NOMO-1 treated with DMSO at 0.1 percent for 48 hours (cell line): Measurements from ENCODE around the gene SLC6A3.
A peak's percentile ranks its signal among the peaks of the same experiment; 100 is the strongest.
"Not testable (repeated sequence)": the region's sequence is repeated elsewhere in the genome, so short reads cannot be mapped to it uniquely, and the experiment has no call there.

Source experiments
- DNase-seq: peaks from one replicate; lab custom pipeline; 2025; ENCODE audit not compliant: unreplicated experiment; lab: John Stamatoyannopoulos, UW

The SLC6A3 gene

DNA sequence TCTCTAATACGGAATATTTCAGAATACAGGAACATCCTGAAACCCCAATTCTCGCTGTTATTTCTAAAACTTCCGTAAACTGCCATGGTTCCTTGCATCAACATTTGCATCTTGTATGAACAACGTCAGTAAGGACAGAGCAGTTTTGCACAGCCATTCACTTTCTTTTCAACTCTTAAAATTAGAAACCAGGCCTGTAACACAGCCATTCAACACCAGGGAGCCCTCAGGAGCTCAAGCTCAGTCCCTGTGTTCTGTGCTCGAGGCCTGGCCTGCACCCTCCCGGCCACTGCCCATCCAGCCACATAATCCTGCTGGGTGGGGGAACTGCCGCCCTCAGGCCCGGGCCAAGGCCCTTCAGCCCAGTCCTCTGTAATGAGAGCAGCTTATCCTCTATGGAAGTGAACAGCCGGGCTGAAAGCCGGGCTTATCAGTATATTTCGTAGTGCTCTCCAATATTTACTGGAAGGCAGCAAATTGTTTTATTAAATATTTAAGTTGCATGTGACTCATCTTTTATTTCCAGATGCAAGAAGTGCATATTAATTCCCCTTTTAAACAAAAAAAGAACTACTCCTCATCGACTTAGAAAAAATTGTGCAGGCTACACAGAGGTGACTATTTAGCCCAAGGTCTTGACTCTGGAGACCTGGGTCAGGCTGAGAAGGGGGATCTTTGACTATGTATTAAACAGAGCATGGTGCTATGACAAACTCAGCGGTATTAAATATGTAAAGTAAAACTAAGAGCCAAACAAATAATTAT lies 33.2 kb upstream of the SLC6A3 start:
- DNase-seq: no peak

DNA sequence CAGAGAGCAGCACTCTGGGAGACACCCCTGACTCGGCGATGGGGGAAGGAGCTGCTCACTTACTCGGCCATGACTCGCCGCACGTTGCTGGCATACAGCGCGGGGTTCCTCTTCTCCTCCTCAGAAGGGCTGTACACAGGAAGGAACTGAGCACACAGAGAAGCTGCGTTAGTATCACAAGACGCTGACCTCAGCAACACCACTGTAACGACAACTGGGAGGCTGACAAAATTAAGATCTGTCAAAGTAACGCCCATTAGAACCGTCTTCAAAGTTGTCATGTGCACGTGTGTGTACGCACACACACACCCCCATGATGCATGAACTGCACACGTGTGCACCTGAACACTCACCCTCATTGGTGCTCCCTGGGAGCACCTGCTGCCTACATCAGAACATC lies 32.1 kb upstream of the SLC6A3 start:
- peak; percentile 95 for DNase-seq

DNA sequence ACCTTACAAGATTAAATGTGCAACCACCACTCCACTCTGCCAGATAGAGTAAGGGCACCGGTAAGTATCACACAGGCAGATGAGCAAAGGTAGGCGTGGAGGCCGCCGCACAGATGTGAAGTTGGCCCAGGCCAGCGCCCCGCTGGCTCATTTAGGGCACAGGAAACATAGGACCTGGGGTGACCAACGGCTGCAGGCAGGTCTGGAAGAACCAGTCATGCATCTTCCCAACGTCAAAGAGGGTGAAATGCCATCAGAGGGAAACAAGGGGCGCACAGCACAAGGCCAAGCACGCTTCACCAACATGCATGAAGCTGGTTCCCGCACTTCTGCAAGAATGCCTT lies 31.7 kb upstream of the SLC6A3 start:
- no peak for DNase-seq

DNA sequence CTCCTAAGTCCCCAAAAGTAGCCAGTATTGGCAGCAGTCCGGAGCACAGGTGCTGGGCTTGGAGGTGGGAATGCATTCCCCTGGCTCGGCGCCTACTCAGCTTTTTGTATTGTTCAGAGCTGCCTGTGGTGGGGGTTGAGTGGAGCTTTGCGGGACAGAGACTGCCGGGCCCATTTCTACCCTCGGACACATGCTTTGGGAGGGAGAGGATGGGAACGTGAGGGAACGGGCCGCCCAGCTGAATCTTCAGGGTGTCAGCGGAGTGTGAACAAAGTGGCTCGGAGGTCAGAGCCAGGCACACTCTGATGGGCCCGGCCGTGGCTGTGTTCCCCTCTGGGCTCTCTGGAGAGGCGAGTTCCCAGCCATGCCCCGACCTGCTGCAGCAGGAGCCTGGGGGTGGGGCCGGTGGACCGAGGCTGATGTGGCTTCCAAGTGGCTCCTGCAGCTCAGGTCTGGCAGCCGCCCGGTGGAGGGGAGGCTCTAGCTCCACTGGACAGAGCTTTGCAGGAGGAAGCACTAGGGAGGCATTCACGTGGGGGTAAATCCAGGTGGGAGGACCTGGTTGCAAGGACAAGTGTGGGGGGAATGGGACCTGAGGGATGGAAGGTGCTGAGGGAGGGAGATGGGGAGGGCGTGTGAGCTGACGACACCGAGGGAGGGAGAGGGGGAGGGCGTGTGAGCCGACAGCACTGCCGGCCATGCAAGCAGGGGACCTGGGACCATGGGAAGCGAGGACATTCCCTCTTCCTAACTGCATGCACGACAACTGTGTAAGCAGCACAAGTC lies 31.1 kb upstream of the SLC6A3 start:
- no peak for DNase-seq

DNA sequence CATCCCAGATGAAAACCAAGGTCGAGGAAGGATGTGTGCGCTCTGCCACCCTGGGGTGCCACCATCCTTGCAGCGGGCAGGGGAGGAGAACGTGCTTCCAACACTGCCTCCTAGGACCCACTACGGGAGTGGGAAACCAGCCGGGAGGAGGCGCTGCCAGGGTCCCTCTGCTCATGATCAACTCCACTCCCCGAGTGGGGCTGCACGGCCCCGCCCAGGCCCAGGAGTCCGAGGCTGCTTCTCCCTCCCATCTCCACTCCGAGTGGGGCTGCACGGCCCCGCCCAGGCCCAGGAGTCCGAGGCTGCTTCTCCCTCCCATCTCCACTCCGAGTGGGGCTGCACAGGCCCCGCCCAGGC lies 30.3 kb upstream of the SLC6A3 start:
- not testable (repeated sequence) for DNase-seq

DNA sequence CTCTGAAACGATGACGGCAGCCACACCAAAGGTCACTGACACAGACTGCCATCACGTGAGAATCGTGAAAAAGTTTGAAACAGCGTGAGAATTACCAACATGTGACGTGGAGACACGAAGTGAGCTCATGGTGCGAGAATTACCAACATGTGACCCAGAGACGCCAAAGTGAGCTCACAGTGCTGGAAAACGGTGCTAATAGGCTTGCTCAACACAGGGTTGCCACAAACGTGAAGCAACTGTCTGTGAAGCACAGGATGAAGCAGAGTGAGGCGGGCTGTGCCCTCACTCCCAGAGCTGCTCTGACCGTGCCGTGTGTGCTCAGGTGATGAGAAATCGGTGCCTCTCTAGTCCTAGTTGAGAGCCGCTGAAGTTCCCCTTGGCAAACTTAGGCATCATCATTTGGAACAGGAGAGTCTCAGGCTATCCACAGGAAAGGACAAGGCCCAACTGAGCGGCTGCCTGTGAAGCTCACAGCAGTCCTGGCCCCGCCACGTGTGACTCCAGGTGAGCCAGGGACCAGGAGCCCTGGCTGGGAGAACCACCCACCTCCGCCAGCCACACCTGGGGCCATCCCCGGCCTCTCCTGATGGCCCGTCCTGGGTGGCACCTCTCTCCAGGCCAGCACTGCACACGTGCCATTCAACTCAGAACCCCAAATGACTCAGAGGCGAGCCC lies 29.8 kb upstream of the SLC6A3 start:
- DNase-seq: no peak

DNA sequence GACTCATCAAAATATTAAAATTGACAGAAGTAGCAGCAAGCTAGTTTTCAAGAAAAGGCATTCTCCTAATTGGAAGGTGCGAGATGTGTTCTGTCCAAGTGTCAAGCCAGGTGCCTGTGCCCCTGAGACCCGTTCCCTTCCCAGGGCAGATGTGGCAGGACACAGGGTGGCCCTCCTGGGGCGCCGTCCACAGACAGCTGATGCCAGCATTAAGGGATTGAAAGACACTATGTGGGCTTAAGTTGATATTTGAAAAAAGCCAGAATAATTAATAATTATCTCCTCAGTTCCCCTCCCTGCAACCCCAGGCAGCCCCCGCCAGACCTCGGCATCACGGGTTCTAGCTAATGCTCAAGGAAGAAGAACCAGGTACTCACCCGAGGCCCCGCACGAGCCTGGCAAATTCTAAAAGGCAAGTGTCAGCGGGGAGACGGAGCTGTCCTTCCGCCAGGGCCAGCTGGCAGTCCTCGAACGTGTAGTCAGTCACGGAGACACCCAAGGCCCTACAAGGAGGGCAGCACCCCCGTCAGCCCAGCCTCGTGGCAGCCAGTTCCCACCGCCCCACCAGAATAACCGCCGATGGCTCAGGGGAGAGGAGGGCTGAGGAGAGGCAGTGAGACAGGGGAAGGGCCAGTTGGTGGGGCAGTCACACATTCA lies 29.1 kb upstream of the SLC6A3 start:
- DNase-seq: no peak

DNA sequence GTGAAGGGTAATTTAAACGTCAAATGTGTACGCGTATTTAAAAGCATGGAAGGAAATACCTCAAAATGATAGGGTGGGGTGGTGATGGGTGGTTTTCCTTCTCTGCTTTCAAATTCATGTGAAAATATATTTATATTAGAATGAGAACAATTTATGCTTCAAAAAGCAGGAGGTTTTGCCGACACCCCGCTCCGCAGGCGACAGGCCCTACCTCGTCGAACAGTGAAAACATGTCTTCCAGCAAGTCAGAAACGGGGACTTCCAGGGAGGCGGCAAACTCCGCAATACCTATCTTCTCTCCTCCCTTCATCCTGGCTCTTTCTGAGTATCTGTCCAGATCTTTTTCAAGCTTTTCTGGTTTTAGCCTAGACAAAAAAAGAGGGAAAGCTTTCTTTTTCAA lies 28.5 kb upstream of the SLC6A3 start:
- DNase-seq: no peak

DNA sequence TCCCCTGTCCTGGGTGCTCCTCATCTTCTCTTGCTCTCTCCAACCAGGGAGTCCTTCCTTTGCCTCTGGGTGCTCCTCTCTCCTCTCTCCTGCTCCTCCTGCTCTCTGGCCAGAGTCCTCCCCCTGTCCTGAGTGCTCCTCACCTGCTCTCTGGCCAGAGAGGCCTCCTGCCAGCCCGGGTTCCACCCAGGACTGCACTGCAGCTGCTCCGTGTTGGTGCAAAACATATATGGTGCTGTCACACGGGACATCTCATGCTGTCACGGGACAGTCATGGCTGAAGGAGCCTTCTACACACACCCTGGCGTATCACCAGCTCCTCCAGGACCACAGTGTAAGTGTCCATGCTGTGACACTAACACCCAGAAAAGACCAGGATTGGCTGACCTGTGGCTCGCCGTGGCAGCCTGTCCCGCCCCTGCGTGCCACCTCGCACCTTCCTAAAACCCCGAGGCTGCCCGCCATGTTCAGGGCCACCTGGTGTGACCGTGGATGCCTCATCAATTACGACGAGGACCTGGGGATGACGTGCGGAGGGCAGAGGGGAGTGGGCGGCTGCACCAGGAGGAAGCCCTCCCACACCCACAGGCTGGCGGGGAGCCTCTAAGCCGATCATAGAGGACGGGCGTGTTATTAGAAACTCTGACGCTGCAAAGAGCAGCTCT lies 27.9 kb upstream of the SLC6A3 start:
- no peak for DNase-seq

DNA sequence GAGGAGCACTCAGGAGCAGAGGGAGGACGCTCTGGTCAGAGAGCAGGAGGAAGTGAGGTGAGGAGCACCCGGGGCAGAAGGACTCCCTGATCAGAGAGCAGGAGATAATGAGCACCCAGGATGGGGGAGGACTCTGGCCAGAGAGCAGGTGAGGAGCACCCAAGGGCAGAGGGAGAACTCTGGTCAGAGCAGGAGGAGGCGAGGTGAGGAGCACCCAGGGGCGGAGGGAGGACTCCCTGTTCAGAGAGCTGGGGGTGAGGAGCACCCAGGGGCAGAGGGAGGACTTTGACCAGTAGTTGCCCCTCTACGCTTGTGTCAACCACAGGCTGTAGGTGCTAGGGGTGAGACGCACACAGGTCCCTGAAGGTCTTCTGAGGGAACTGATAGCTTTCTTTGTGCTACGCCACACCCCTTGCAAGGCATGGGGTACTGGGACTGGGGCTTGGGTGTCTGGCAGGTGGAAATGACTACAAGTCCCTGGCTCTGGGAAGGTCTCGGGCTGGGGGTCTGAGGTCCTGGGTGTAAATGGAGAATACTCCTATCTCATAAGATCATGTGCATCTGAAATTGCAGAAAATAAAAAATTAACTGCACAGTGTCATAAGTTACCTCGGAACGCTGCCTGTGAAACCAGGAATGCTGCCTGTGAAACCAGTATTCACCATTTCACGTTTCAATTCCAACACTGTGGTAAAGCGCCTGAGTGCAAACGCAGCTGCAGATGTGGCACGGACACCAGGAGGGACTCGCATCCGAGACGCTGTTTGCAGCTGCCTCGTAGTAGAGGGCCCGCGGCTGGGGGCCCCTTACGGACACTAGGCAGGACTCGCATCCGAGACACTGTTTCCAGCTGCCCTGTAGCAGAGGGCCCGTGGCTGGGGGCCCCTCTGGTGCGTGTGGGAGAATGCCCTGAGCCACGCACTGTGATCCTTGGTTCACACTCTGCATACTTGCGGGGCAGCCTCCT lies 27.0 kb upstream of the SLC6A3 start:
- no peak for DNase-seq

DNA sequence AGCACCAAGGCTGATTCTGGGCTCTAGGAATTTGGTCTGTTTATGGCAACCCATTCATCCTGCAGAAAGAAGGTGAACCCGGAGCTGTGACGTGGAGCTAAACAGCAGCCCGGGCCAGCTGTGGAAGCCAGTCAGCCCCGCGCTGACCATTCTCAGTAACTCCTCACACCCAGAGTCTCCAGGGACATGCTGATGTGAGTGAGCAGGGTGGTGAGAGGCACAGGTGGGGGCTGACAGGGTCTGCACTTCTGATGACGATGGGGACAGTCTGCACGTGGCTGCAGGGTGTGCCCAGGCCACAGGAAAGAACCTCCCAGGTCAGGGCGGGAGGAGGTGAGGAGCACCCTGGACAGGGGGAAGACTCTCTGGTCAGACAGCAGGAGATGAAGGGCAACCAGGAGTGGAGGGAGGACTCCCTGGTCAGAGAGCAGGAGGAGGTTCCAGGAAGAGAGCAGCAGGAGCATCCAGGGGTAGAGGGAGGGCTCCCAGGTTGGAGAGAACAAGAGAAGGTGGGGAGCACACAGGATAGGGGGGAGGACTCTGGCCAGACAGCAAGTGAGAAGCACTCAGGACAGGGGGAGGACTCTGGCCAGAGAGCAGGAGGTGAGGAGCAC lies 26.1 kb upstream of the SLC6A3 start:
- DNase-seq: no peak

DNA sequence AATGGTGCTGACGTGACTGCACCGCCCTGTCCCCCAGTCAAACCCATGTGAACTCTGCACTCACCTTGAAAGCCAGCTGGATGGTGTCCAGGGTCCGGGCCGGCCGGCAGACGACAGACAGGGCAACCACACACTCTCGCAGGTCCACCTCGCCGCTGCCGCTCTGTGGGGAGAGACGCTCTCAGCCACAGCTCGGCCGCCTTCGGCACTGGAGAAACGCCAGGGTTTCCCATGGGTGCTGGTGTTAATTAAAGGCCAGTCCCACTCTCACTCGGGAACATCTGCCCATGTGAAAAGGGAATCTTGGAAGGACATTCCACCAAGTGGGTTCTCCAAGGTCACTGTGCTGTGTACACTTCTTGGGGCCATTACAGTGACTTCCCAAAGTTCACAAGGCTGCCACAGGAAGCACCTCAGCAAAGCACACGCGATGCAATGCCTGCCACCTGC lies 25.5 kb upstream of the SLC6A3 start:
- DNase-seq: no peak

DNA sequence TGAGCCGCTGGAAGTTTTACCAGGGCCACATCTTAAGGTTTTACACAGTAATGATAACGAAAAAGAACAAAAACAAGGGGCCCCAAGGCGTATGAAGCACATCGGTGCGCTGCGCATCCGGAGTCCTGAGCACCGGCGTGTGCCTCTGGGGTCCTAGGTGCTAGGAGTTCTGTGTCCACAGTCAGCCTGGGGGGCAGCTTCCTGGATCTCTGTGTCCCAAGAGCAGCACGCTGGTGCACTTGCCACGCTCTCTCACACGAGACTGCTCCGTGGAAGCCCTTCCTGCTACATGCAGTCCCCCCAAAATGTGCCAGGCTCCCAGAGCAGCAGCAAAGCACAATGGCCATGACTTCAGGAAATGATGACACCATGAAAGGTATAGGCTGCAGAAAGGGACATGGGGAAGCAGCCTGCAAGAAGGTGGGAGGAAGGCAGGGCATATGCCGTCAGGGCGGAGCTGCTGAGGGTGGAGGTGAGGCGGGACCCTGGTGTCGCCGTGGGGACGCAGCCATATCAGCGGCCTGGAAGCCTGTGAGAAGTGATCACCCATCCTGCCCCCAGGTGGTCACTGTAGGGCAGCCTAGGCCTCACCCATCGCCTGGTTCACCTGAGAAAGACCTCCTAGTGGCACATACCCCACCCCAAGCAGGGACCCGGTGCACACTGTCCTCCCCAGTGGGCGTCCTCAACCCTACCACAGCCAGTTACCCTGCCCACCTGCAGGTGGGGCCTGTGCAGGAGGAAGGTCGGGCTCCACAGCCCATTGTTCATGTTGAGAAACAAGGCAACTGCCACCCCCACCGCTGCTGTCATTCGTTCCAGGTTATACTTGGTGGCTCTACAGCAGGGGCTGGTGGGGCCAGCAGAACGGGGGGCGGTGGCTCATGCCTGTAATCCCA lies 23.6 kb upstream of the SLC6A3 start:
- DNase-seq: no peak

DNA sequence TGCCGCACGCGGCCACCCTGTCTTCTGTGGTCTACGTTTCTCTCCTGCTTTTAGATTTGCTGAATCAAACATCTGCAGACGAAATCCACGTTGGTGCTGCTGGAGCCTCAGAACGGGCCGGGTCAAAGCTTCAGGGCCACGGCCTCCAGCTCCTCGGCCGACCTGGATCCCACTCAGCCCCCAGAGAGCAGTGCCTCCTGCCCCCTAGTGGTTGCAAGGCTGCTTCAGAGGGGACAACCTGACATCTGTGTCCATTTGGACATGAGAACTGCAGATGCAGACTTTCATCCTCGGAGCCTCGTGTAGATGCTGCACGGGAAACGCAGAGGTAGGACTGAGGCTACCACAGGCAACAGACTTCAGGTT lies 23.0 kb upstream of the SLC6A3 start:
- DNase-seq: no peak

DNA sequence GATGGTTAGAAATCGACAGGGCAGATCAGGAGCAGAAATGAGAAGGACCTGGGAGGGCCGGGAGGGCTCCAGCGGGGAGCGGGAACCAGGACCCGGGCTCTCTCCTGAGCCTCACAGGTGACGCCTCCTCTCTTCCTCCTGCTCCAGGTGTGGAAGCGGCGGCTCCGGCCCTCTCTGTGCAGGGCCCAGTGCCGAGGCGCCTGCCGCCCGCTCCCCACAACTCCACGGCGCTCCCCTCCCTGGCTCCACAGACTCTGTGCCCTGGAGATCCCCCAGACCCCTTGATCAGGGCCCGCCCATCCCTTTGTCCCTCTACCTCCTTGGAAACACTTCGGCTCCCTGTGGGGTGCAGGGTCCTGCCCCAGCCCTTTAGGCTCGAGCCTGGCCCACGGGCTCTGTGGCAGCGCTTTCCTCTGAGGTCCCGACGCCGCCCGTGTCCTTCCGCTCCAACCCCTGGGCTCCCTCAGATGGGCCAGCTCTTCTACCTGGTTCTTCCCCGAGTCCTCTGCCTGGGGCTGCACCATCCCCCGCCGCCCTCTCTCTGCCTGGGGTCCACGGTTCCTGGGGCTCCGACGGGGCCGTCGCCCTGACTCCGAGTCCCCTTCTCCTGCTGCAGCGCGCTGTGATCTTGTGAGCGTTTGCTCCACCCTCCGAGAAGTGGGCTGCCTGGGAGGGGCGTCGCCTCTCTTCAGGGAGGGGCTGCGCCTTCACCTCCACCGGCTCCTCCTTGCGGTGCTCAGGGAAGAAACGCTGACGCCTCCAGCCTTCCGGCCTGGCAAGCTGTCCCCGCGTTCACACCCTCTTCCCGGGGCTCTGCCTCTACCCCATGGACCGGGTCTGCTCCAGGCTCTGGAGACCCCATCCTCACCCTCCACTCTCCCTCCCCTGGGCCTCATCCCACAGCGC lies 22.4 kb upstream of the SLC6A3 start:
- DNase-seq: no peak

DNA sequence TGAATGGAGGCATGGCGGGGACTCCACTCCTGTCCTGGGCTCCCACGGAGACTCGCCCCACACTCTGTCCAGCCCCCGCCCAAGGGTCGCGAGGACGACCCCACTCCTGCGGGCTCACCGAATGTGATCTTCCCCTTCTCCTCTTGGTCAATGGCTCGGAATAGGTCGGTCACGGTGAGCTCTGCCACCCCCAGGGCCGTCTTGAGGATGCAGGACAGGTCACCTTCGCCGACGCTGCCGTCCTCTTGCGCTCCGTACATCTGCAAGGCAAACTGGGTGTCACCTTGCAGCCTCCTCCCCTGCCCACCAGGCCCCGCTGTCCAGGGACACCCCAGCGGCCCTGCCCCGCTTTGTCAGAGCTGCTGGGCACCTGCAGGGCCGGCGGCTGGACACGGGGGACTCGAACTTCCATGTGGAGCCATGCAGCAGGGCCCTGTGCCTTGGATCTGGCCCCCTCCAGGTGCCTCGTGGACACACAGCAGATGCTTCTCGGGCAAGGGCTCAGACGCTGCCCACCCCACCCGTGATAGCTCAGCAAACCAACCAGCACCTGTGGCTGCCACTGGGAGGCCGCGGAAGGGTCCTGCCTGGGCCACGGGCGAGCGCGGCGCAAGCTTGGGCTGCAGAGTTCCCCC lies 21.5 kb upstream of the SLC6A3 start:
- DNase-seq: no peak

DNA sequence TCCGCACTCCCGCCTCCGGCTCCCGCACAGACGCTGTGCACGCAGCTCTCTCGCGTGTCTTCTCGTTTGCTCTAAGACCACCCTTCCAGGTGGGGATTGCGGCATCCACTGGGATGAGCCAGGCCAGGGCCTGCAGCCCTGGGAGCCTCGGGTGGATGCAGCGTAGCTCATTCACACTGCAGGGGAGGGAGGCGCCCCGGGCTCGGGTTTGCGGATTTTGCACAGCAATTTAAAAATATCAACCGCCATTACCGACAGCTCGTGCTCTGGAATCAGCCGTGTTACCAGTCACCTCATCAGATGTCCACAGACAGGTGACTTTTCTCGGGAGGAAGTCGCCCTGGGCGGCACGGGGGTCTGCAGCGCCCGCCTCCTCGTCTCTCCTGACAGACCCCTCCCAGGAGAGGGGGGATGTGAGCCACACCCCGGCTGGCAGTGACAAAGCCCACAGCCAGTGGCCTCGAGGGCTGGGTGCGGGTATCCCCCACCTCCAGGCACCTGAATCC lies 20.8 kb upstream of the SLC6A3 start:
- DNase-seq: no peak
